Body of pancreas (tissue), 4 donors: ENCODE data around the gene NOTUM. TPM values are rescaled to one million over a fixed set of nuclear protein-coding genes. Genes with fewer than 3 reads are reported as not detected.

Experiments used
- ATAC-seq: fragments of 150-250 bp; one replicate; pipeline ENCODE4 v1.9.1; 2016
- DNase-seq, 4 donors: peaks; one replicate each; pipeline ENCODE4 v3.0.0-alpha.2; 2019
- H3K27ac ChIP-seq, 4 donors: fragments of 200-600 bp; sonication (generic); 1 replicate in 3 of 4; 2 replicates in 1 of 4; pipeline versions ENCODE4 v1.5.1 to v1.6.1; 2016 to 2019; ENCODE audit warnings: mild to moderate bottlenecking in 1 of 4, mixed read lengths in 1 of 4, moderate library complexity in 1 of 4
- H3K27me3 ChIP-seq, 2 donors: fragments of 200-600 bp; sonication (generic); one replicate each; pipeline ENCODE4 v1.6.0; 2016; ENCODE audit warnings: mild to moderate bottlenecking in 1 of 2
- H3K36me3 ChIP-seq, 2 donors: fragments of 200-600 bp; sonication (generic); replicated peaks in 1 of 2; 2 replicates each; pipeline ENCODE4 v1.5.1; 2016; ENCODE audit warnings: low read depth in 2 of 2; ENCODE audit not compliant: insufficient read depth in 1 of 2
- H3K4me1 ChIP-seq: fragments of 200-600 bp; sonication (generic); one replicate; pipeline ENCODE4 v1.6.0; 2016
- H3K4me3 ChIP-seq, 2 donors: fragments of 200-600 bp; sonication (generic); 1 replicate in 1 of 2; 2 replicates in 1 of 2; pipeline ENCODE4 v1.5.1; 2016 to 2019
- H3K9me3 ChIP-seq, 3 donors: fragments of 200-600 bp; sonication (generic); 1 replicate in 2 of 3; 2 replicates in 1 of 3; pipeline ENCODE4 v1.5.1; 2016
- CTCF ChIP-seq, 7 experiments: fragments of 450-650 bp in 4 of 7; fragments of 200-600 bp in 3 of 7; sonication (generic) in 3 of 7; IDR thresholded peaks; one replicate each; pipeline ENCODE4 v1.5.1; 2016 to 2019; ENCODE audit warnings: antibody characterized with exemption in 7 of 7
- POLR2A ChIP-seq, 3 donors: fragments of 450-650 bp; IDR thresholded peaks; one replicate each; pipeline ENCODE4 v1.6.1; 2016; ENCODE audit warnings: antibody characterized with exemption in 3 of 3, mild to moderate bottlenecking in 2 of 3
- WGBS, 2 donors: methylation state at CpG; one replicate each; pipeline ENCODE4 v1.1.5; 2017; 5-methylcytosine and 5-hydroxymethylcytosine counted together
- intact Hi-C: fragments of 100-400 bp; cut with DNase I; formaldehyde crosslinking; loops from one replicate; pipeline ENCODE4 v1.15.1; 2023
- total RNA-seq, 2 donors: library from RNA; depleted of rRNA; stranded (reverse); fragments of >200 nt; gene quantifications; one replicate each; pipeline ENCODE4 v1.1.0, GENCODE V29; 2016

NOTUM gene
- total RNA-seq, 2 donors from 2014 or later = 0.33 TPM; not detected in 1

GRCh38 chr17:81968396-81968745 is 7.4 kb upstream of the NOTUM start:
- Histone ChIP-seq H3K27me3 (no peaks in the 10 kb centered on the region), H3K4me3 (no peak overlapping the region), H3K36me3 (no peaks in the 10 kb centered on the region), H3K27ac (peak overlapping the region in 1 of 4 donors; percentile 47), H3K9me3 (no peaks in the 10 kb centered on the region), H3K4me1 (peaks cover 17% of the 10 kb centered on the region)
- ATAC-seq (no peak), DNase-seq (no peak)
- TF ChIP-seq POLR2A (IDR thresholded peaks at IDR 0.05) (no peak), CTCF (IDR thresholded peaks at IDR 0.05) (no peak)
- intact Hi-C loops = no loop called here
- 58 to 71% methylated on average over 7 of the region's 7 CpGs for WGBS, 2 donors

DNA sequence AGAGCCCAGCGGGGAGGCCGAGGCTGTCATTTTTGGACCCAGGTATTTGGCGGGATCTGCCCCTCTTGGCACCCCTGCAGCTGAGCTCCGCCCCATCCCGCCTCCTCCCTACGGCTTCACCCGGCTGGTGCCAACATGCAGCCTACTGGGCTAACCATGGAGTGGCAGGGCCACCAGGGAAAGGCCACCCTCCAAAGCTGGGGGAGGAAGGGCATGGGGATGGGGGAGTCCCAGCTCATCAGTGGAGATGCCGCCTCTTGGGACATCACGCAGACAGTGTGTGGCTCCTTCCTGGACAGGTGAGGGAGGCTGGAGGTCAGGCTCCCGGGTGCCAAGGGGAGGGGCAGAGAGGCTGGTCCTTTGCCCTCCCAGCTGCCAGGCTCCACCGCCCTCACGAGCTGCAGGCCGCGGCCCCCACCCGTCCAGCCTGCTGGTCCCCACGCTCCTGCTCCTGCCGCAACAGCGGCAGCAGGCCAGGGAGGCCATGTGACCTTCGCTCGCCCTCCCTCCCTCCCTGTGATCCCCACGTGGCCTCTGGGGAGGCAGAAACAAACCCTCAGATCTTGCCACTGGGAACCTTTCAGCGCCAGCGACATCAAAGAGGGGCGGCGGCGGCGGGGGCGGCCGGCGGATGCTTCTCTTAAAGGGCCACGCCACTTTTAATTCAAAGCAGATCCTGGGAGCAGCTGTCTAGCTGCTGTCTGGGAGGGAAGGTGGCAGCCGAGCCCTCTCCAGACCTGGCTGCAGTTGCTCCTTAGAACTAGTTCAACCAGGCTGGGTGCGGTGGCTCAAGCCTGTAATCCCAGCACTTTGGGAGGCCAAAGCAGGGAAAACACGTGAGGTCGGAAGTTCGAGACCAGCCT is 6.8 kb upstream of the NOTUM start:
- ATAC-seq (peak; percentile 89), DNase-seq (peak; percentile 72 to 87 (median 86))
- H3K27ac ChIP-seq = peak overlapping the region in 1 of 4 donors; percentile 47
- no peaks in the 10 kb centered on the region for H3K27me3 ChIP-seq
- H3K36me3 ChIP-seq = no peaks in the 10 kb centered on the region
- intact Hi-C loops = no loop called here
- peaks cover 17% of the 10 kb centered on the region for H3K4me1 ChIP-seq
- 3 to 13% methylated on average over 16 to 34 of the region's 36 CpGs for WGBS, 2 donors
- TF ChIP-seq CTCF (IDR thresholded peaks at IDR 0.05) (no peak), POLR2A (IDR thresholded peaks at IDR 0.05) (no peak)
- no peak overlapping the region for H3K4me3 ChIP-seq
- no peaks in the 10 kb centered on the region for H3K9me3 ChIP-seq

DNA sequence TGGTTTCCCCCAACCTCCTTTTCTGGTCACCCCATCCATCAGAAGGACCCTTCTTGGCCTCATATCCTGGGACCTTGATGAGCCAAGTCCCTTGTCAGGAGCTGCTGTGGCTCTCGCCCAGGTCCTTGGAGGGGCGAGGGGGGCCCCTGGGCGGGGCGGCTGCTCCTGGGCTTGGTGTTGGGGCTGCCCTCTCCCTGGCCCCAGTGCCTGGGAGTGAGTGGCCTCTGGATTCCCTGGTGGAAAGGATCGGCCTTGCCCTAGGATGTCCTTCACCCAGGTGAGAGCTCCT is 6.2 kb upstream of the NOTUM start:
- Histone ChIP-seq H3K27me3 (no peaks in the 10 kb centered on the region), H3K36me3 (no peaks in the 10 kb centered on the region), H3K9me3 (no peaks in the 10 kb centered on the region), H3K27ac (no peak overlapping the region), H3K4me1 (peaks cover 17% of the 10 kb centered on the region), H3K4me3 (no peak overlapping the region)
- intact Hi-C loops = no loop called here
- WGBS, 2 donors = 53 to 70% methylated on average over 3 to 5 of the region's 5 CpGs
- DNase-seq = no peak
- TF ChIP-seq CTCF (IDR thresholded peaks at IDR 0.05) (no peak), POLR2A (IDR thresholded peaks at IDR 0.05) (no peak)
- no peak for ATAC-seq

DNA sequence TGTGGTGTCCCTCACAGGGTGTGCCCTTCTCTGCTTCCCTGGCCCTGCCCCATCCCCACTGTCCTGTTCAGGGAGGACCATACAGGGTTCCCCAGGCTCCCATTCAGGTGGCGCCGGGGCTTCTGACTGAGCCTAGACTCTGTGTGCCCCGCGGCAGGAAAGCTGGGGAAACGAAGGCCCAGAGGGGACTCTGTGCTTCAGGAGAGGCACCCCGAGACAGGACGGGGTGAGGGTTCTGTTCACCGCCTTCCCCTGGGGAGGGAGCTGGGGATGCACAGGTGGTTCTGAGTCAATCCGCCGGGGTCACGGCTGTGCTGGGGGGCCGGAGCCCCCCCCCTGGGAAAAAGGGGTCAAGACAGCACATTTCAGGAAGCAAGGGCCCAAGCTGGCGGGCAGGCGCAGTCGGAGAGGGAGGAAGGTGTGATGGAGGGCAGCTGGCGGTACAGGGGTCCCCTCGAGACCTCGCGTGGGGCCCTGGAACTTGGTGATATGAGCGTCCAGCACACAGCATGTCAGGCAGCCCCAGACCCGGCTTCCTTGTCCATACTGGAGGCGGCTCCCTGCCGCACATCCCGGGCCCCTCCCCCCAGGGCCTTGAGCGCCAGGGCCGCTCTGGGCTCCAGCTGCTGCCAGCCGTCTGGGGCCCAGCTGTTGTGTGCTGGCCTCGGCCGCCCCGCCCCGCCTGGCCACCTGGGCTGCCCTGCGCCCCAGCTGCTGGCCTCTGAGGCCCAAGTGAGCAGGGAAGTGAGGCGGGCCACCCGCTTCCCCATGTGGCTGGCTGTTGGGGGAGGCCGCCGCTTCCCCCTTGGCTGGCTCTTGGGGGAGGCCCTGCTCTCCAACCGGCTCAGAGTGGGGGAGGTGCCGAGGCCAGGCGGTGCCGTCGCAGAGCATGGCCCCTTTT is 5.6 kb upstream of the NOTUM start:
- 66 to 77% methylated on average over 15 to 33 of the region's 41 CpGs for WGBS, 2 donors
- H3K4me3 ChIP-seq = no peak overlapping the region
- ATAC-seq (no peak), DNase-seq (peak in 3 of 4 donors; percentile 28 to 61 (median 59))
- intact Hi-C loops = no loop called here
- no peaks in the 10 kb centered on the region for H3K9me3 ChIP-seq
- H3K27me3 ChIP-seq = peaks cover 0 to 5% of the 10 kb centered on the region in 2 donors
- H3K4me1 ChIP-seq = peaks cover 21% of the 10 kb centered on the region
- TF ChIP-seq CTCF (IDR thresholded peaks at IDR 0.05) (no peak), POLR2A (IDR thresholded peaks at IDR 0.05) (no peak)
- H3K36me3 ChIP-seq = no peaks in the 10 kb centered on the region
- H3K27ac ChIP-seq = no peak overlapping the region
